KMS-11 (cell line): Measurements from ENCODE around the gene TRABD2B.

Experiments
- H2AFZ ChIP-seq: fragments of 200-600 bp; sonication (generic); 2 replicates; pipeline ENCODE4 v1.6.1; 2016; ENCODE audit warnings: antibody characterized with exemption, mixed run types, low read depth
- H3K27ac ChIP-seq: fragments of 200-600 bp; sonication (generic); 2 replicates; pipeline ENCODE4 v1.6.1; 2016; ENCODE audit warnings: mild to moderate bottlenecking, mixed run types
- H3K27me3 ChIP-seq: fragments of 200-600 bp; sonication (generic); 2 replicates; pipeline ENCODE4 v1.6.1; 2017; ENCODE audit warnings: mild to moderate bottlenecking, low read depth, mixed run types, moderate library complexity; ENCODE audit not compliant: insufficient read depth
- H3K36me3 ChIP-seq: fragments of 200-600 bp; sonication (generic); 2 replicates; pipeline ENCODE4 v1.6.1; 2017; ENCODE audit warnings: mild to moderate bottlenecking, mixed run types; ENCODE audit not compliant: insufficient read depth
- H3K4me1 ChIP-seq: fragments of 200-600 bp; sonication (generic); 2 replicates; pipeline ENCODE4 v1.6.1; 2016; ENCODE audit warnings: mild to moderate bottlenecking, low read depth, mixed run types; ENCODE audit not compliant: poor library complexity, severe bottlenecking
- H3K4me2 ChIP-seq: fragments of 200-600 bp; sonication (generic); 2 replicates; pipeline ENCODE4 v1.7.0; 2016; ENCODE audit warnings: mild to moderate bottlenecking, mixed run types
- H3K4me3 ChIP-seq: fragments of 200-600 bp; sonication (generic); IDR thresholded peaks from 2 replicates; pipeline ENCODE4 v1.6.1; 2017; ENCODE audit warnings: low read depth, low read length, mixed read lengths; ENCODE audit not compliant: insufficient read depth
- H3K79me2 ChIP-seq: fragments of 200-600 bp; sonication (generic); 2 replicates; pipeline ENCODE4 v1.6.1; 2016; ENCODE audit warnings: low read depth, mixed run types; ENCODE audit not compliant: insufficient read depth
- H3K9ac ChIP-seq: fragments of 200-600 bp; sonication (generic); 2 replicates; pipeline ENCODE4 v1.6.1; 2016; ENCODE audit warnings: mild to moderate bottlenecking, mixed run types
- H4K20me1 ChIP-seq: fragments of 200-600 bp; sonication (generic); 2 replicates; pipeline ENCODE4 v1.6.1; 2016; ENCODE audit warnings: mild to moderate bottlenecking, mixed run types; ENCODE audit not compliant: insufficient read depth
- TF ChIP-seq, protein P1 (sequence below): fragments of 200-600 bp; sonication (generic); conservative IDR thresholded peaks from 2 replicates; pipeline ENCODE4 v1.6.1; 2017; ENCODE audit warnings: low read depth, mild to moderate bottlenecking, antibody characterized with exemption, low read length, moderate library complexity, mixed read lengths

The TRABD2B gene

DNA sequence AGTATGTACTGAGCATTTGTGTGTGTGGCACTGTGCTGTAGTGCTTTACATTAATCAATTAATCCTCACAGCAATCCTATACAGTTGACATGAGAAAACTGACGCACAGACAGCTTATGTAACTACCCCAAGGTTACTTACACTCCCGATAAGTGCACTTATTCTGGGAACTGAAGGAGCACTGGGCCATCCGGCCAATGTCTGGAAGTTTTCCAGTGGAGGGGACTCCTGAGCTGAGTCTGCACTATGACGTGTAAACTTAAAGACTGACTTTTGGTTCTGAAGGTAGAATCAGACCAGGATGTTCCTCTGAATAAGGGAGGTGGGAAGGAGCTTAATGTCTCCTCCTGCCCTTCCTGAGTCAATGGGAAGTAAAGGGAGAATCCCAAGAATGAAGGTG, 12.2 kb downstream of the TRABD2B start:
- H3K27ac ChIP-seq: no peak overlapping the region
- no peak overlapping the region for H2AFZ ChIP-seq
- no peak overlapping the region for H3K9ac ChIP-seq
- TF ChIP-seq, protein P1, sequence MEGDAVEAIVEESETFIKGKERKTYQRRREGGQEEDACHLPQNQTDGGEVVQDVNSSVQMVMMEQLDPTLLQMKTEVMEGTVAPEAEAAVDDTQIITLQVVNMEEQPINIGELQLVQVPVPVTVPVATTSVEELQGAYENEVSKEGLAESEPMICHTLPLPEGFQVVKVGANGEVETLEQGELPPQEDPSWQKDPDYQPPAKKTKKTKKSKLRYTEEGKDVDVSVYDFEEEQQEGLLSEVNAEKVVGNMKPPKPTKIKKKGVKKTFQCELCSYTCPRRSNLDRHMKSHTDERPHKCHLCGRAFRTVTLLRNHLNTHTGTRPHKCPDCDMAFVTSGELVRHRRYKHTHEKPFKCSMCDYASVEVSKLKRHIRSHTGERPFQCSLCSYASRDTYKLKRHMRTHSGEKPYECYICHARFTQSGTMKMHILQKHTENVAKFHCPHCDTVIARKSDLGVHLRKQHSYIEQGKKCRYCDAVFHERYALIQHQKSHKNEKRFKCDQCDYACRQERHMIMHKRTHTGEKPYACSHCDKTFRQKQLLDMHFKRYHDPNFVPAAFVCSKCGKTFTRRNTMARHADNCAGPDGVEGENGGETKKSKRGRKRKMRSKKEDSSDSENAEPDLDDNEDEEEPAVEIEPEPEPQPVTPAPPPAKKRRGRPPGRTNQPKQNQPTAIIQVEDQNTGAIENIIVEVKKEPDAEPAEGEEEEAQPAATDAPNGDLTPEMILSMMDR: no peak
- H3K4me1 ChIP-seq: no peaks in the 10 kb centered on the region
- no peak overlapping the region for H3K4me2 ChIP-seq
- H3K4me3 ChIP-seq: no peak overlapping the region
- no peaks in the 10 kb centered on the region for H3K36me3 ChIP-seq
- H3K79me2 ChIP-seq: no peaks in the 10 kb centered on the region
- no peaks in the 10 kb centered on the region for H3K27me3 ChIP-seq
- no peaks in the 10 kb centered on the region for H4K20me1 ChIP-seq

DNA sequence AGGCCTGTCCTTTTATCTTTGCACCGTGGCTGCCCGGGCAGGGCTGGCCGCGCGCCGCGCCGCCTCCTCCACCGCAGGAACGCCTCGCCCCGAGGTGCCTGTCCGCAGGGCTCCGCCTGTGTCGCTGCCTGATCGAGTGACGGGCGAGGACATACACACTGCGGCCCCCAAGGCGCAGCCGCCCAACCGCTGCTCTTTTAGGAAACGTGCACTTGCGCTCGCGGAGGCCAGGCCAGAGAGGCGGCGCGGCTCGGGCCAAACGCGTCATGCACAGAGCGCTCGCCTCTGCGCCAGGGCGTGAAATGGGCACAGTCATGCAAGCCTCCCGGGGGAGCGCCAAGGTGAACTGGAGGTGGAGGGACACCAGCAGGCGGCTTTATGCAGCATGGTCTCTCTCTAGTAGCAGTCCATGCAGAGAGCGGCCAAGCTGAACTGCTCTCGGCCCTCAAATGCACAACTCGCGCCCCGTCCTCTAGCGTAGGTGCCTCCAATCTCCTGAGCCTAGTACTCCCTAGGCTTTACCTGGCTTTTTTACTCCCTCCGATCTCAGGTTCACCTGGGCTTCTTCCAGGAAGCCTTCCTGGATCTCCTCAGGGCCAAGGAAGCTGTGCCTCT, 12.9 kb downstream of the TRABD2B start:
- no peaks in the 10 kb centered on the region for H3K27me3 ChIP-seq
- H2AFZ ChIP-seq: no peak overlapping the region
- no peaks in the 10 kb centered on the region for H3K4me1 ChIP-seq
- H3K9ac ChIP-seq: no peak overlapping the region
- no peaks in the 10 kb centered on the region for H3K79me2 ChIP-seq
- no peaks in the 10 kb centered on the region for H3K36me3 ChIP-seq
- TF ChIP-seq, protein P1: no peak
- no peaks in the 10 kb centered on the region for H4K20me1 ChIP-seq
- no peak overlapping the region for H3K27ac ChIP-seq
- no peak overlapping the region for H3K4me2 ChIP-seq
- no peak overlapping the region for H3K4me3 ChIP-seq

DNA sequence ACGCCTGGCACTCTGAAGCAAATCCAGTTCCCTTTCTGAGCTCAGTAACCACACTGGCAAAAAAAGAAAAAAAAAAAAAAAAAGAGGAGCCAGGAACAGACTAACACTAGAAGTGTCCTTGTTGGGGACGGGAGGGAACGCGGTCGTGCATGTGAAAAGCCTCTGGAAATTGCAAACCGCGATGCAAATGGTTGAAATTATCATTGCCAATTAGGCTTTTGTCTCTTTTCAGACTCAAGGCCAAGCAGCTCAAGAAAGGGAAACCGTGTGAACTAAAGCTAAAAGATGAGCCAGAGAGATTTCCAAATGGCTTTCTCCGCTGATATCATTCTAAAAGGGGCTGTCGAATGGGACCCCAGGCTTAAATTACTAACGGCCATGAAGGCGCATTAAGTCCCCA, 13.5 kb downstream of the TRABD2B start:
- Histone ChIP-seq H2AFZ (no peak overlapping the region), H3K27me3 (no peaks in the 10 kb centered on the region), H3K4me2 (no peak overlapping the region), H3K4me3 (no peak overlapping the region), H3K79me2 (no peaks in the 10 kb centered on the region), H3K36me3 (no peaks in the 10 kb centered on the region), H3K27ac (no peak overlapping the region), H3K4me1 (no peaks in the 10 kb centered on the region), H4K20me1 (no peaks in the 10 kb centered on the region), H3K9ac (no peak overlapping the region)
- TF ChIP-seq, protein P1: no peak

DNA sequence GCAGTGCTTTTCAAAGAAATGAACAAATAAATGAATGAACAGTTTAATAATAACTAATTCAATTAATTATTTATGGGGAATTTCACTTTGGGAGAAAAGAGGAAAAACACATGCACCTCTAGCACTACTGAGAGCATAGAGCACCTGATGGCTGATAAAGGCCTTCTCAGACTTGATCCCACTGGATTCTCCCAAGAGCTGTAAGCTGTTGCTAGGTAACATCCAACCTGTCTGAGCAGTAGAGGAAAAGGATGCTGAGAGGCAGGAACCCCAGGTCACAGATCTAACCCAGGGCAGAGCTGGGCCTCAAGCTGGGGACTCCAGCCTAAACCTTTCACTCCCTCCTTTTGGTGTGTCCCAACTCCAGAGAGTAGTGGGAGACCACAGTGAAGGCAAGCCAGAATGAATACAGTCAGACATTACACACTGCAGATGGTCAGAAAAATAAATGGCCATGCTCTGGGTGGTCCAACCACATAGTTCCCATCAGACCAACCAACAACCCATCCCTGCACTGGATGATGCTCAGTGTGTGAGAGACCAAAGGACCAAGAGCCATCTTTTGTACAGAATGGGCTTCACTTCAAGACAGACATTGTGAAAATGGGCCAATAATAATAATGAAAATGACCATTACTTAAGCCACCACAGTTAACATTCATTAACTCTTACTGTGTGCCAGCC, 15.4 kb downstream of the TRABD2B start:
- Histone ChIP-seq H3K27me3 (no peaks in the 10 kb centered on the region), H2AFZ (no peak overlapping the region), H3K4me3 (no peak overlapping the region), H4K20me1 (no peaks in the 10 kb centered on the region), H3K9ac (no peak overlapping the region), H3K4me1 (no peaks in the 10 kb centered on the region), H3K27ac (no peak overlapping the region), H3K79me2 (no peaks in the 10 kb centered on the region), H3K36me3 (no peaks in the 10 kb centered on the region), H3K4me2 (no peak overlapping the region)
- TF ChIP-seq, protein P1: no peak
